Thoracic aorta (tissue), 2 donors: Measurements from ENCODE around the gene ASMT. TPM values are rescaled to one million over a fixed set of nuclear protein-coding genes. Genes with fewer than 3 reads are reported as not detected.
"Not testable (repeated sequence)": the region's sequence is repeated elsewhere in the genome, so short reads cannot be mapped to it uniquely, and the experiment has no call there.

ENCODE experiments used
- ATAC-seq: fragments of 150-250 bp; one replicate; pipeline ENCODE4 v1.8.0; 2017; ENCODE audit warnings: low read depth; ENCODE audit not compliant: insufficient number of reproducible peaks, low FRiP score
- DNase-seq: peaks from one replicate; pipeline ENCODE4 v3.0.0-alpha.2; 2020; ENCODE audit warnings: low spot score
- H3K27ac ChIP-seq, 2 donors: fragments of 200-600 bp; sonication (generic); 1 replicate in 1 of 2; 2 replicates in 1 of 2; pipeline ENCODE4 v1.5.1; 2016; ENCODE audit warnings: mild to moderate bottlenecking in 2 of 2, moderate library complexity in 2 of 2
- H3K27me3 ChIP-seq: fragments of 200-600 bp; sonication (generic); replicated peaks from 2 replicates; pipeline ENCODE4 v1.6.0; 2016; ENCODE audit warnings: mild to moderate bottlenecking; ENCODE audit not compliant: insufficient read depth
- H3K36me3 ChIP-seq: fragments of 200-600 bp; sonication (generic); one replicate; pipeline ENCODE4 v1.5.1; 2016
- H3K4me1 ChIP-seq, 2 donors: fragments of 200-600 bp; sonication (generic); 1 replicate in 1 of 2; 2 replicates in 1 of 2; pipeline versions ENCODE4 v1.5.1 to v1.6.0; 2016; ENCODE audit warnings: low read depth in 2 of 2, mild to moderate bottlenecking in 1 of 2; ENCODE audit not compliant: control insufficient read depth in 1 of 2
- H3K4me3 ChIP-seq: fragments of 200-600 bp; sonication (generic); 2 replicates; pipeline ENCODE4 v1.5.1; 2016; ENCODE audit warnings: mild to moderate bottlenecking
- H3K9me3 ChIP-seq: fragments of 200-600 bp; sonication (generic); 2 replicates; pipeline ENCODE4 v1.5.1; 2016
- CTCF ChIP-seq: fragments of 200-600 bp; sonication (generic); IDR thresholded peaks from one replicate; pipeline ENCODE4 v1.5.1; 2019; ENCODE audit warnings: antibody characterized with exemption
- total RNA-seq, 2 donors: library from RNA; depleted of rRNA; stranded (reverse); fragments of >200 nt; gene quantifications; one replicate each; pipeline versions ENCODE4 v1.1.0 to v1.2.3, GENCODE V29; 2016

The ASMT gene
- total RNA-seq, result not detected

- ATAC-seq (no peak), DNase-seq (no peak)
- Histone ChIP-seq H3K36me3 (no peaks in the 10 kb centered on the region), H3K4me1 (no peaks in the 10 kb centered on the region), H3K27me3 (no peaks in the 10 kb centered on the region), H3K9me3 (no peaks in the 10 kb centered on the region), H3K4me3 (no peak within 1 kb of the TSS), H3K27ac (no peak within 1 kb of the TSS)
- TF ChIP-seq CTCF, result no peak
Measured at GRCh38 chrX:1614927-1615326, at the start of gene ASMT. TSS of gene ASMT (plus strand) at chrX:1615059. CDS start at chrX:1615200, 141 bp downstream.

- not testable (repeated sequence) for ATAC-seq, H3K27me3 ChIP-seq, DNase-seq, H3K4me3 ChIP-seq, H3K9me3 ChIP-seq, H3K4me1 ChIP-seq, H3K36me3 ChIP-seq, H3K27ac ChIP-seq
Measured at GRCh38 chrX:1574181-1574580, 40.7 kb upstream of the ASMT start.

- H3K4me3 ChIP-seq, result no peak overlapping the region
- H3K36me3 ChIP-seq, result no peaks in the 10 kb centered on the region
Measured at GRCh38 chrX:1576201-1576992, 38.5 kb upstream of the ASMT start.

GRCh38 chrX:1577845-1578244 is 37.0 kb upstream of the ASMT start:
- H3K4me3 ChIP-seq, result no peak overlapping the region
- no peaks in the 10 kb centered on the region for H3K9me3 ChIP-seq
- no peak for ATAC-seq
- no peak overlapping the region for H3K27ac ChIP-seq
- no peaks in the 10 kb centered on the region for H3K4me1 ChIP-seq
- no peaks in the 10 kb centered on the region for H3K36me3 ChIP-seq
- no peak for DNase-seq
- TF ChIP-seq CTCF, result no peak
- H3K27me3 ChIP-seq, result no peaks in the 10 kb centered on the region

More at GRCh38 chrX:1576201-1576992, 38.5 kb upstream of the ASMT start:
- DNase-seq (no peak), ATAC-seq (no peak)
- no peak for TF ChIP-seq CTCF
- Histone ChIP-seq H3K27ac (no peak overlapping the region), H3K4me1 (no peaks in the 10 kb centered on the region), H3K9me3 (no peaks in the 10 kb centered on the region), H3K27me3 (no peaks in the 10 kb centered on the region)

GRCh38 chrX:1578511-1579173 is 36.2 kb upstream of the ASMT start:
- DNase-seq (no peak), ATAC-seq (no peak)
- H3K4me1 ChIP-seq, result no peaks in the 10 kb centered on the region
- no peak overlapping the region for H3K27ac ChIP-seq
- no peak for TF ChIP-seq CTCF
- no peaks in the 10 kb centered on the region for H3K36me3 ChIP-seq
- H3K27me3 ChIP-seq, result no peaks in the 10 kb centered on the region
- no peak overlapping the region for H3K4me3 ChIP-seq
- no peaks in the 10 kb centered on the region for H3K9me3 ChIP-seq
